Amniotic stem cell (primary cell): ENCODE data around the gene TMEM255A.
"Not testable (repeated sequence)": the region's sequence is repeated elsewhere in the genome, so short reads cannot be mapped to it uniquely, and the experiment has no call there.

Source experiments
- DNase-seq: peaks from one replicate; lab custom pipeline; 2025; lab: John Stamatoyannopoulos, UW

TMEM255A gene

GRCh38 chrX:120310861-120311726, at the start of gene TMEM255A:
TMEM255A (minus strand) TSS chrX:120311461; CDS start chrX:120311309, 152 bp downstream.
- DNase-seq, result no peak

- DNase-seq, result no peak
Observed at GRCh38 chrX:120358737-120359456, 47.6 kb upstream of the TMEM255A start.

- no peak for DNase-seq
Observed at GRCh38 chrX:120357186-120357585, 45.9 kb upstream of the TMEM255A start.

GRCh38 chrX:120356084-120356483, 44.8 kb upstream of the TMEM255A start:
- DNase-seq, result no peak

GRCh38 chrX:120350450-120351138, 39.3 kb upstream of the TMEM255A start:
- no peak for DNase-seq

- DNase-seq, result not testable (repeated sequence)
Observed at GRCh38 chrX:120344566-120344965, 33.3 kb upstream of the TMEM255A start.

- DNase-seq, result no peak
Observed at GRCh38 chrX:120336899-120337298, 25.6 kb upstream of the TMEM255A start.

GRCh38 chrX:120335289-120335688, 24.0 kb upstream of the TMEM255A start:
- no peak for DNase-seq

- DNase-seq, result no peak
Observed at GRCh38 chrX:120334603-120335002, 23.3 kb upstream of the TMEM255A start.

GRCh38 chrX:120334151-120334550, 22.9 kb upstream of the TMEM255A start:
- DNase-seq, result no peak

GRCh38 chrX:120332394-120332793, 21.1 kb upstream of the TMEM255A start:
- DNase-seq, result no peak

- no peak for DNase-seq
Observed at GRCh38 chrX:120331116-120331515, 19.9 kb upstream of the TMEM255A start.

- DNase-seq, result no peak
Observed at GRCh38 chrX:120321520-120322281, 10.4 kb upstream of the TMEM255A start.

- DNase-seq, result no peak
Observed at GRCh38 chrX:120318411-120318810, 7.2 kb upstream of the TMEM255A start.

GRCh38 chrX:120316587-120317283, 5.5 kb upstream of the TMEM255A start:
- DNase-seq, result no peak

- no peak for DNase-seq
Observed at GRCh38 chrX:120315776-120316175, 4.5 kb upstream of the TMEM255A start.

- DNase-seq, result no peak
Observed at GRCh38 chrX:120311727-120312063, 434 bp upstream of the TMEM255A start.

- DNase-seq, result no peak
Observed at GRCh38 chrX:120309873-120310705, 1.2 kb downstream of the TMEM255A start.

GRCh38 chrX:120308959-120309872, 2.0 kb downstream of the TMEM255A start:
- DNase-seq, result no peak
